Esophagus muscularis mucosa (tissue), 4 donors: Measurements from ENCODE around the gene CMTM5. TPM values are rescaled to one million over a fixed set of nuclear protein-coding genes. Genes with fewer than 3 reads are reported as not detected.

Source experiments
- DNase-seq: peaks from one replicate; pipeline ENCODE4 v3.0.0-alpha.2; 2017; ENCODE audit errors: extremely low spot score
- H3K27ac ChIP-seq, 4 donors: fragments of 200-600 bp; sonication (generic); replicated peaks in 1 of 4; 1 replicate in 3 of 4; 2 replicates in 1 of 4; pipeline ENCODE4 v1.5.1; 2016 to 2019; ENCODE audit warnings: mild to moderate bottlenecking in 1 of 4
- H3K27me3 ChIP-seq, 4 donors: fragments of 200-600 bp; sonication (generic); one replicate each; pipeline versions ENCODE4 v1.5.1 to v1.6.0; 2016 to 2019
- H3K36me3 ChIP-seq, 4 donors: fragments of 200-600 bp; sonication (generic); one replicate each; pipeline ENCODE4 v1.5.1; 2016 to 2019
- H3K4me1 ChIP-seq, 4 donors: fragments of 200-600 bp; sonication (generic); one replicate each; pipeline ENCODE4 v1.5.1; 2016 to 2019
- H3K4me3 ChIP-seq, 4 donors: fragments of 200-600 bp; sonication (generic); 1 replicate in 2 of 4; 2 replicates in 2 of 4; pipeline ENCODE4 v1.5.1; 2016 to 2019; ENCODE audit warnings: mild to moderate bottlenecking in 4 of 4, moderate library complexity in 1 of 4
- H3K9me3 ChIP-seq, 4 donors: fragments of 200-600 bp; sonication (generic); 1 replicate in 3 of 4; 2 replicates in 1 of 4; pipeline ENCODE4 v1.5.1; 2016 to 2019
- EP300 ChIP-seq: sonication (generic); formaldehyde crosslinking; IDR thresholded peaks from one replicate; pipeline ENCODE4 v1.6.1; 2017; ENCODE audit warnings: antibody characterized with exemption
- POLR2A ChIP-seq: fragments of 450-650 bp; IDR thresholded peaks from one replicate; pipeline ENCODE4 v1.6.1; 2017; ENCODE audit warnings: antibody characterized with exemption, moderate library complexity, mild to moderate bottlenecking, low read depth
- POLR2AphosphoS5 ChIP-seq, 2 donors: sonication (generic); formaldehyde crosslinking; IDR thresholded peaks; one replicate each; pipeline ENCODE4 v1.6.1; 2017; ENCODE audit warnings: antibody characterized with exemption in 2 of 2
- WGBS: methylation state at CpG from one replicate; pipeline ENCODE4 v1.1.5; 2018; 5-methylcytosine and 5-hydroxymethylcytosine counted together
- intact Hi-C: fragments of 100-400 bp; cut with DNase I; formaldehyde crosslinking; loops from one replicate; pipeline ENCODE4 v1.15.1; 2023
- total RNA-seq, 4 donors: library from RNA; depleted of rRNA; stranded (reverse); fragments of >200 nt; gene quantifications; one replicate each; pipeline versions ENCODE4 v1.1.0 to v1.2.1, GENCODE V29; 2016
- TF ChIP-seq, protein P1 (sequence below), 3 experiments: fragments of 200-600 bp in 2 of 3; fragments of 450-650 bp in 1 of 3; sonication (generic) in 2 of 3; IDR thresholded peaks; one replicate each; pipeline ENCODE4 v1.5.1; 2017 to 2019; ENCODE audit warnings: antibody characterized with exemption in 3 of 3, mild to moderate bottlenecking in 2 of 3, moderate library complexity in 1 of 3

The CMTM5 gene
- total RNA-seq, 4 donors from 2014 or later, result 0.78 to 2.9 (median 1.9) TPM

DNA sequence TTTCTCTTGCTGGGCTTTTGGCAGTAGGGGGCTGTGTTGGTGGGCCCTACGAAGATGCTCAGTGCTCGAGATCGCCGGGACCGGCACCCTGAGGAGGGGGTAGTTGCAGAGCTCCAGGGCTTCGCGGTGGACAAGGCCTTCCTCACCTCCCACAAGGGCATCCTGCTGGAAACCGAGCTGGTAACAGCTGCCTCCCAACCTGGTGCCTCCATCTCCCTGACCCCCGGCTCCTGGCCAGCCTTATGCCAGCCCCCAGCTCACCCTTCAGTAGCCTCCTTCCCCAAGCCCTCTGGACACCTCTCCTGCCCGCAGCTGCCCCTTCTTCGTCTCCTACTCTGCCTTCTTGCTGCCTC, 328 bp downstream of the CMTM5 start:
- Histone ChIP-seq H3K27me3 (peaks cover 0 to 16% (median 0%) of the 10 kb centered on the region in 4 donors), H3K27ac (peak overlapping the region; percentile 20 to 45 (median 34)), H3K36me3 (peaks cover 0 to 18% (median 0%) of the 10 kb centered on the region in 4 donors), H3K9me3 (no peaks in the 10 kb centered on the region), H3K4me3 (peak overlapping the region; percentile 5 to 34 (median 26)), H3K4me1 (peaks cover 0 to 23% (median 15%) of the 10 kb centered on the region in 4 donors)
- 56% methylated on average over 10 of the region's 11 CpGs for WGBS
- intact Hi-C loops, result no loop called here
- DNase-seq, result no peak
- TF ChIP-seq, protein P1, sequence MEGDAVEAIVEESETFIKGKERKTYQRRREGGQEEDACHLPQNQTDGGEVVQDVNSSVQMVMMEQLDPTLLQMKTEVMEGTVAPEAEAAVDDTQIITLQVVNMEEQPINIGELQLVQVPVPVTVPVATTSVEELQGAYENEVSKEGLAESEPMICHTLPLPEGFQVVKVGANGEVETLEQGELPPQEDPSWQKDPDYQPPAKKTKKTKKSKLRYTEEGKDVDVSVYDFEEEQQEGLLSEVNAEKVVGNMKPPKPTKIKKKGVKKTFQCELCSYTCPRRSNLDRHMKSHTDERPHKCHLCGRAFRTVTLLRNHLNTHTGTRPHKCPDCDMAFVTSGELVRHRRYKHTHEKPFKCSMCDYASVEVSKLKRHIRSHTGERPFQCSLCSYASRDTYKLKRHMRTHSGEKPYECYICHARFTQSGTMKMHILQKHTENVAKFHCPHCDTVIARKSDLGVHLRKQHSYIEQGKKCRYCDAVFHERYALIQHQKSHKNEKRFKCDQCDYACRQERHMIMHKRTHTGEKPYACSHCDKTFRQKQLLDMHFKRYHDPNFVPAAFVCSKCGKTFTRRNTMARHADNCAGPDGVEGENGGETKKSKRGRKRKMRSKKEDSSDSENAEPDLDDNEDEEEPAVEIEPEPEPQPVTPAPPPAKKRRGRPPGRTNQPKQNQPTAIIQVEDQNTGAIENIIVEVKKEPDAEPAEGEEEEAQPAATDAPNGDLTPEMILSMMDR (IDR thresholded peaks at IDR 0.05), result no peak
- TF ChIP-seq EP300 (no peak), POLR2A (no peak), POLR2AphosphoS5 (IDR thresholded peaks at IDR 0.05) (no peak)

DNA sequence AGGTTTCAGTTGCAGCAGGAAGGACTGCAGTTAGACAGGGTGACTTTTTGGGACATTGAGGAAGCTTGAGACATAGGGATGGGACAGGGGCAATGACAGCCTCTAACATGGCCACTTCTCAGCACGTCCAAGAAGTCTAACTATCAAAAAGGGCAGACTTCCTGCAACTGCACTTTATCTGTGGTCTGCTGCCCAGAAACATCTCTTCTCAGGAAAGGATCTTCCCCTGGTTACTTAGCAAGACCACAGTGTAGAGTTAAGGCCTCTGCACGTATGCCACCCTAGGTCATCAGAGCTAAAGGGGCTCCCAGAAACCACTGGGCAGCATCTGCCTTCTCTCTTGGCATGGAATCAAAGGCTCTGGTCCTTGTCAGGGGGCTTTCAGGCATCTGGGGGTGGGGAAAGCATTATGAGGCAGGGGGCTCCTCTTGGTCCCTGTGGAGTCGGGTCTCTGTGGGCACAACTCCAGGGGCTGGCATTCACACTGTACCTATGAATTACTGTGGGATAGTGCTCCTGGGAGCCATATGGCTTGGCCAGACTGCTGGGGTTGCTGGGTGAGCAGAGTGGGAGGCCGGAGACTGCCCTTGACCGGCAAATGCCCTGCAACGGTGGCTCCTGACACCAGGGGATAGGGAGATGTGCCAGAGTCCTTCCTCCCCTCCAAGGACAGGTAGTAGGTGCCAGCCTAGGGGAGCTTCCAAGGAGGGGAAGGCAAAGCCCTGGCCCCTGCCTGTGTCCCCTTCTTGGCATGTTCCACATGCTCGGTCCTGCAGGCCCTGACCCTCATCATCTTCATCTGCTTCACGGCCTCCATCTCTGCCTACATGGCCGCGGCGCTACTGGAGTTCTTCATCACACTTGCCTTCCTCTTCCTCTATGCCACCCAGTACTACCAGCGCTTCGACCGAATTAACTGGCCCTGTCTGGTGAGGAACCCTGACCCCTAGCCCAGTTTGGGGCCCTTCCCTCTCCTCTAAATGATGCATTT, 1.0 kb downstream of the CMTM5 start:
- peak overlapping the region in 2 of 4 donors; percentile 28 to 41 for H3K27ac ChIP-seq
- no peaks in the 10 kb centered on the region for H3K9me3 ChIP-seq
- peak overlapping the region in 3 of 4 donors; percentile 22 to 34 (median 29) for H3K4me3 ChIP-seq
- intact Hi-C loops, result no loop called here
- peaks cover 0 to 16% (median 0%) of the 10 kb centered on the region in 4 donors for H3K27me3 ChIP-seq
- DNase-seq, result no peak
- peaks cover 0 to 25% (median 0%) of the 10 kb centered on the region in 4 donors for H3K36me3 ChIP-seq
- TF ChIP-seq, protein P1 (IDR thresholded peaks at IDR 0.05), result no peak
- TF ChIP-seq POLR2AphosphoS5 (IDR thresholded peaks at IDR 0.05) (no peak), EP300 (no peak), POLR2A (no peak)
- WGBS, result 90% methylated on average over 13 of the region's 14 CpGs
- peaks cover 0 to 23% (median 15%) of the 10 kb centered on the region in 4 donors for H3K4me1 ChIP-seq

GRCh38 chr14:23378612-23379220, 1.9 kb downstream of the CMTM5 start:
- Histone ChIP-seq H3K36me3 (peaks cover 0 to 33% (median 0%) of the 10 kb centered on the region in 4 donors), H3K4me3 (no peak overlapping the region), H3K27ac (no peak overlapping the region), H3K4me1 (peaks cover 0 to 23% (median 15%) of the 10 kb centered on the region in 4 donors), H3K9me3 (no peaks in the 10 kb centered on the region), H3K27me3 (peaks cover 0 to 16% (median 0%) of the 10 kb centered on the region in 4 donors)
- TF ChIP-seq POLR2AphosphoS5 (IDR thresholded peaks at IDR 0.05), result no peak
- TF ChIP-seq, protein P1 (IDR thresholded peaks at IDR 0.05), result no peak
- no peak for TF ChIP-seq POLR2A
- no peak for TF ChIP-seq EP300
- DNase-seq, result no peak
- 73% methylated on average over 8 of the region's 11 CpGs for WGBS
- intact Hi-C loops, result no loop called here

DNA sequence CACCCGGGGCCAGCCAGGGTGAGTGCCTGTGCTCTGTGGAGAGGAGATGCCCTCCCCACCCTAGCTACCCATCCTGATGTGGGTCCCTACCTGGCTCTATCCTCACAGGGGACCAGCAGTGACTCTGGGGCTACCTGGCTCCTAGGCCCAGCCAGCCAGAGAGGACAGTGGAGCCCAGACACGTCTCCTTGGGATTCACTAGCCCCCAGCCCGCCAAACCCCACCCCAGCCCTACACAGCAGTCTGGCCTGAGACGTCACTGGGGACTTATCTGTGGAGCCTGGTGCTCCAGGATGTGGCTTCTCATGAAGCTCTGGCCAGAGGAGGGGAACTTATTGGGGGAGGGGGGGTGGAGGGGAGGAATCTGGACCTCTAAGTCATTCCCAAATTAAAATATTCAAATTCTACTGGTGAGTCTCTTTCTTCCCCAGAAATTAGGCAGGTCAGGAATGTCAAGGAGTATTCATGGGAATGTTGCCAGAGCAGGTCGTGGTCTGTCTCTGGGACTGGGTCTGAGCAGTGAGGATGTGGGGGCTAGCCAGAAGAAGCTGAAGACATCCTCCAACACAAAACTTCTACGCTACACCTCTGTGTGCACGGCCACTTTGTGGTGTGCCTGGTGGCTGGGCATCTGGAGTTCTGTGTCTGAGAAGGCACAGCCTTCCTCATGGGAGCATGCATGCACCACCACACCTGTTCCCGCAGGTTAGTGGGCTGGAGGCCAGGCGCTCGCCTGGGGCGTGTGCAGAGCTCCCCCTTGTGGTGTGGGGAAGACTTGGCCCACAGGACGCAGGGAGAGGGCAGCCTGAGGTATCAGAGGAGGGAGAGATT, 2.7 kb downstream of the CMTM5 start:
- intact Hi-C loops, result loop anchor here (1.0 to 2.0 kb wide), 2 partner anchors 52 to 115 kb away; no protein-coding TSS in a partner anchor
- 34% methylated on average over 9 of the region's 12 CpGs for WGBS
- no peak for DNase-seq
- Histone ChIP-seq H3K9me3 (no peaks in the 10 kb centered on the region), H3K27me3 (peaks cover 0 to 16% (median 0%) of the 10 kb centered on the region in 4 donors), H3K4me1 (peaks cover 0 to 23% (median 15%) of the 10 kb centered on the region in 4 donors), H3K36me3 (peaks cover 0 to 42% (median 0%) of the 10 kb centered on the region in 4 donors), H3K27ac (no peak overlapping the region), H3K4me3 (no peak overlapping the region)
- TF ChIP-seq EP300, result no peak
- TF ChIP-seq, protein P1 (IDR thresholded peaks at IDR 0.05), result peak; percentile 87 to 97 (median 92)
- peak; percentile 38 to 53 for TF ChIP-seq POLR2AphosphoS5 (IDR thresholded peaks at IDR 0.05)
